Epithelial cell of prostate (primary cell): ENCODE data around the gene GCNT1.
"Not testable (repeated sequence)": the region's sequence is repeated elsewhere in the genome, so short reads cannot be mapped to it uniquely, and the experiment has no call there.

Experiments
- DNase-seq: peaks from one replicate; pipeline ENCODE4 v3.0.0-alpha.2; 2011; ENCODE audit warnings: low read depth, low spot score
- H3K27ac ChIP-seq: fragments of 450-650 bp; 2 replicates; pipeline ENCODE4 v1.5.1; 2017; ENCODE audit warnings: mild to moderate bottlenecking

GCNT1 gene

DNA sequence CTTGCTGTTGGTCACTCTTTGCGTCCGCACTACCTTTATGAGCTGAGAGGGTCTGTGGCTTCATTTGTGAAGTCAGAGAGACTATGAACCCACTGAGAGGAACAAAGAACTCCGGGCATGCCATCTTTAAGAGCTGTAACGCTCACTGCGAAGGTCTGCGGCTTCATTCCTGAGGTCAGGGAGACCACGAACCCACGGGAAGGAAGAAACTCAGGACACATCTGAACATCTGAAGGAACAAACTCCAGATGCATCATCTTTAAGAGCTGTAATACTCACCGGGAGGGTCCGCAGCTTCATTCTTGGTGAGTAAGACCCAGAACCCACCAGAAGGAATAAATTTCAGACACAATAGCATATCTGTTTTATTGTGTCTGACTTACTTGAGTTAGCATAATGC is 19.2 kb downstream of the GCNT1 start:
- no peak for DNase-seq
- no peak overlapping the region for H3K27ac ChIP-seq

- not testable (repeated sequence) for DNase-seq
These were observed 20.4 kb downstream of the GCNT1 start for GRCh38 chr9:76479337-76479736.

DNA sequence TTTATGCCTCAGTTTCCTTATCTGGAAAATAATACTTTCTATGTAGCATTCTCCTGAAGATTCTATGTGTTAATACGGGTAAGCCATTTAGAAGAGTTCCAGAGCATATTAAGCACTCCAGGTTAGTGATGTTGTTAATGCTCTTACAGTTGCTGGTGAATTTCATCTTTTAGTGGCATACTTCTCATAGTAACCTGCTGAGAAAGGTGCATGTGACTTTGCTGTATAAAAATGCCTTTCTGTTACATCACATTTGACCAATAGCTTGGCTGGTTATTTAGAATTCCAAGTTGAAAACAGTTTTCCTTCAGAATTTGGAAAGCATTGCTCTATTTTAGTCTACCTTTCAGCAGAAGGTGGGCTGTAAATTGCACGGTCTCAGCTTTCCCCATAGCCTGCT is 27.2 kb downstream of the GCNT1 start:
- H3K27ac ChIP-seq, result no peak overlapping the region
- DNase-seq, result no peak

More at GRCh38 chr9:76479337-76479736, 20.4 kb downstream of the GCNT1 start:
- H3K27ac ChIP-seq, result not testable (repeated sequence)

DNA sequence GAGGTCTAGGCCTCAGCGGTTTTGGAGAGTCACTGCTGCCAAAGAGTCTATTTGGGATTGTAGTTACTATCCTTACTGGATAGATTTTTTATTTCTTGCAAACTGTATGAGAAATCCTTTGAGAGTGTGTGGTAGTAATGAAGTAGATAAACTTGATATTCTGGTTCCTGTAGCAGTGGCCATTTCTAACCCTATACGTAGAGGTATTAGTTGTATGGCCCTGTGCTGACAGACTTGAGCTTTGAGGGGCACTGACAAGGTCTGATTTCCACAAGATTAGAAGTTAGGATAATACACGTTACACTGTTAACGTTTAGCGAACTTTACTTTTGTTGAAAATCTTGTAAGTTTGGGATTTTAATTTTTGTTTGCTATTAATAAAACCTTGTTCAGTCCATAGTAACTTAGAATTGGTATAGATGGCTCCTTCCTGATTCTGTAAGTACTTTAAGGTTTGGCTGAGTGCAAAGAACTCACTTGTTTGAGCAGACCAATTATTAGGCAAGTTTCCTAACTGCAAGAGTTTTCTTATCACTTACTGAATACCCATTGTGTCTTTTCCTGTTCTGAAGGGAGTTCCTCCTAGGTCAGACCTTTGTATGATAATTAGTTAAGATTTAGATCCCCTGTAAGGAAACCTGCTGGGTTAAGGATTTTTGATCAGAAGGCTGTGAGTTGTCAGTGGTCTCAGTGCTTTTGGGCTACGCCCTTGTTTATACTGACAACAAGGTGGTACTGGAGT is 31.4 kb downstream of the GCNT1 start:
- H3K27ac ChIP-seq, result no peak overlapping the region
- DNase-seq, result no peak

- DNase-seq, H3K27ac ChIP-seq: not testable (repeated sequence)
These were observed 32.1 kb downstream of the GCNT1 start for GRCh38 chr9:76491056-76491455.

- not testable (repeated sequence) for DNase-seq
These were observed 34.5 kb downstream of the GCNT1 start for GRCh38 chr9:76493496-76493895.

DNA sequence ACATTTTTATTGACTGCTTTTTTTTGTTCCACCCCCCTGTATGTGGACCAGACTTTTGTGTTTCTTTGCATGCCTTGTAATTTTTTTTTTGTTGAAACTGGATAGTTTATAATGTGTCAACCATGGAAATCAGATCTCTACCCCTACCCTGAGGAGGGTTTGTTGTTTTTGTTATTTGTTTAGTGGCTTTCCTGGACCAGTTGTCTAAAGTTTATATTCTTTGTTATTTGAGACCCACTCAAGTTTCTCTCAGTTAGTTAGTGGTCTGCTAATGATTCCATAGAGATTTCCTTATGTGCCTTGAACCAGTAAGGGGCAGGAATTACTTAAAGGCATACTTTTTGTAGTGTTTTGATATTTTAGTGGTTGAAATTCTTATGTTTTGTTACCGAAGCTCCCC is 41.1 kb downstream of the GCNT1 start:
- no peak overlapping the region for H3K27ac ChIP-seq
- no peak for DNase-seq

More at GRCh38 chr9:76493496-76493895, 34.5 kb downstream of the GCNT1 start:
- not testable (repeated sequence) for H3K27ac ChIP-seq

DNA sequence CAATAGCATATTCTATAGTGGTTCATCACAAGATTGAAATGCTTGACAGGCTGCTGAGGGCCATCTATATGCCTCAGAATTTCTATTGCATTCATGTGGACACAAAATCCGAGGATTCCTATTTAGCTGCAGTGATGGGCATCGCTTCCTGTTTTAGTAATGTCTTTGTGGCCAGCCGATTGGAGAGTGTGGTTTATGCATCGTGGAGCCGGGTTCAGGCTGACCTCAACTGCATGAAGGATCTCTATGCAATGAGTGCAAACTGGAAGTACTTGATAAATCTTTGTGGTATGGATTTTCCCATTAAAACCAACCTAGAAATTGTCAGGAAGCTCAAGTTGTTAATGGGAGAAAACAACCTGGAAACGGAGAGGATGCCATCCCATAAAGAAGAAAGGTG is 43.8 kb downstream of the GCNT1 start:
- H3K27ac ChIP-seq, result no peak overlapping the region
- DNase-seq, result no peak

DNA sequence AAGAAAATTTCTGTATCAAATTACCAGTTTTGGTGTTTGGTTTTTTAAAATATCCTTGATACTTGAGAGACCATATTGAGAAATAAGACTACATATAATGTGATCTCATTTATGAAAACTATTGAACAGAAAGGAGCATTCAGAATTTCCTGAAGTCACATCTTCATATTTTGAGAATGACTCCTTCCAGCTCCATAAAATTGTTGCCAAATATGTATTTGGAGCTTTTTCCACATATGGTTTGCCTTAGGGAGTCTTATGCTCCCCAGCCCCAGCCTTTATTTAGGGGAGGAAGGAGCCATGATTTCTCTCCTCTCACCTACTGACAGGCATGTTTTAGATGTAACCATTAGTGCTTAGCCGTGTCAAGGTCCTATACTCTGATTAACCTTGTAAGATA is 51.1 kb downstream of the GCNT1 start:
- DNase-seq, result no peak
- H3K27ac ChIP-seq, result no peak overlapping the region

- no peak overlapping the region for H3K27ac ChIP-seq
- no peak for DNase-seq
These were observed 51.5 kb downstream of the GCNT1 start for GRCh38 chr9:76510446-76510845.

GRCh38 chr9:76512826-76513225 is 53.8 kb downstream of the GCNT1 start:
- DNase-seq, result no peak
- H3K27ac ChIP-seq, result no peak overlapping the region

- no peak for DNase-seq
- H3K27ac ChIP-seq, result no peak overlapping the region
These were observed 57.4 kb downstream of the GCNT1 start for GRCh38 chr9:76516350-76516749.

- DNase-seq, result no peak
- H3K27ac ChIP-seq, result no peak overlapping the region
These were observed 57.9 kb downstream of the GCNT1 start for GRCh38 chr9:76516871-76517270.

DNA sequence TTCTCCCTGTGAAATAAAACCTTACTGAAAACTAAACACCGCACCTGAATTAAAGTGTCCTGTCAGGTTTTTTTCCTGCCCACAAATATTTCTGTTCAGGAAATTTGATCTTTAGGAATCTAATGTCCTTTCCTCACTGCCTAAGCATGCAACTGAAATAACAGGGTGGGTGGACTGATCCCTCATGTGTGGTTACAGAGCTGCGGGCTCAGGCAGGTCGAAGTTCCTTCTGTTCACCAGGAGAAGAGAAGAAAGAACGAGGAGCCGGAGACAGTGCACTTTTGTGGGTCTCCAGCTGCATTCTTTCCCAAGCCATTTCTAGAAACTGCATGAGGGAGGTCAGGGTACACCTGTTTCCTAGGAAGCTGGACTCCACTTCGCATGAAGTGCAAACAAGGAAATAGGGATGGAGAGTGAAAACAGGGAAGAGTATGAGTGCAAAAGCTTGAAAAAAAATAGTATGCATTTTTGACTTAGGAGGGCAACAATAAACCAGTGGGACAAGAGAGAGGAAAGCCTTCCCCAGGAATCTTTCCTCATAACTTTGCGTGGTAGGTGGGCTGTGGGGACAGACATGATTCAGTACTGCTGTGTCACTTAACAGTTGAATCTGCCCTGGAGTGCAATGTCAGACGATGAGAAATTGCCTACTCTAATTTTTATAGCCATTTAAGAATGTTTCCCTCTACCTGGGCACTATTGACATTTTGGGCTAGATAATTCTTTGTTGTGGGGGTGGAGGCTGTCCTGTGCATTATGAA is 60.3 kb downstream of the GCNT1 start:
- peak overlapping the region; percentile 22 for H3K27ac ChIP-seq
- DNase-seq, result peak; percentile 18

DNA sequence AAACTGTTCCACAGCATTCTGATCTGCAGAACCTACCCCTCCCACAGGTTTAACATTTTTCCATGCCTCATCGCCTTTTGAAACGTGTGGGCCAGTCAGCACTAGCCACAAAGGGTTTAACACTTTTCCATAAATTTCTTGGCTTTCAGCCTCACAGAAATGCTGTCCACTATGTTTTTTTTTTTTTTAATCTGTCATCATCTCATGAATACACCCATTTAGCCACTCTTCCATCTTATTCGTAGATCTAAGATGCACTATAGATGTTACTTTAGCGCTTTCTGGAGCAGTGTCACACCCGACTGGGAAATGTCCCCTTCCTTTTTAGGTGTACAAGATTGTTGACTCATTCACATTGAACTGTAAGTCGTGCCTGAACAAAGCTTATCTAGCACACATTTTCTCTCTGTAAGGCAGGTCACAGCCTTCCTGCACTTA is 62.3 kb downstream of the GCNT1 start:
- peak; percentile 6 for DNase-seq
- peak overlapping the region; percentile 32 for H3K27ac ChIP-seq

GRCh38 chr9:76521906-76522305 is 62.9 kb downstream of the GCNT1 start:
- H3K27ac ChIP-seq, result peak overlapping the region; percentile 32
- DNase-seq, result no peak

DNA sequence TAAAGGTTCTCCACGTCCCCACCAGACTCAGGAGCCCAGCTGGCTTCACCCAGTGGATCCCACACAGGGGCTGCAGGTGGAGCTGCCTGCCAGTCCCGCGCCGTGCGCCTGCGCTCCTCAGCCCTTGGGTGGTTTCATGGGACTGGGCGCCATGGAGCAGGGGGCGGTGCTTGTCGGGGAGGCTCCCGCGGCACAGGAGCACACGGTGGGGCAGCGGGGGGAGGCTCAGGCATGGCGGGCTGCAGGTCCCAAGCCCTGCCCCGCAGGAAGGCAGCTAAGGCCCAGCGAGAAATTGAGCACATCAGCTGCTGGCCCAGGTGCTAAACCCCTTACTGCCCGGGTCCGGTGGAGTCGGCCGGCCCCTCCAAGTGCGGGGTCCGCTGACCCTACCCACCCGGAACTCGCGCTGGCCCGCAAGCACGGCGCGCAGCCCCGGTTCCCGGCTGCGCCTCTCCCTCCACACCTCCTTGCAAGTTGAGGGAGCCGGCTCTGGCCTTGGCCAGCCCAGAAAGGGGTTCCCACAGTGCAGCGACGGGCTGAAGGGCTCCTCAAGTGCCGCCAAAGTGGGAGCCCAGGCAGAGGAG is 64.7 kb downstream of the GCNT1 start:
- not testable (repeated sequence) for DNase-seq, H3K27ac ChIP-seq

DNA sequence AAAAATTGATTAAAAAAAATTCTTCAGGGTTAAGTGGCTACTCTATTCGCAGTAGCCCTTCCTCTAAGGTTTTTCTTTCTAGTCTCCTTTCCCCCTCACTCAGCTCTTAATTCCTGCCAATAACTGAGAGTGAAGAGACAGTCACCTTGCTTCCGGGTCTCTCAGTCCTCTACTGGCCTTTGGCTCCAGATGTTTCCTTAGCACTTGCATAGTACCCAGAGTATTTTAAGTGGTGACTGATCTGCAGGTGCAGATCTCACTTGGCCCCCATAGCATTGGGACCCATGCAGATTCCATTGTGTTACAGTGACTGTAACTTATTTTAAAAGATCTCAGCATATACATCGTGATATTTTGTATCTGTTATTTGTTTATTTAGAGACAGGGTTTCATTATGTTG is 66.2 kb downstream of the GCNT1 start:
- DNase-seq, result no peak
- no peak overlapping the region for H3K27ac ChIP-seq

DNA sequence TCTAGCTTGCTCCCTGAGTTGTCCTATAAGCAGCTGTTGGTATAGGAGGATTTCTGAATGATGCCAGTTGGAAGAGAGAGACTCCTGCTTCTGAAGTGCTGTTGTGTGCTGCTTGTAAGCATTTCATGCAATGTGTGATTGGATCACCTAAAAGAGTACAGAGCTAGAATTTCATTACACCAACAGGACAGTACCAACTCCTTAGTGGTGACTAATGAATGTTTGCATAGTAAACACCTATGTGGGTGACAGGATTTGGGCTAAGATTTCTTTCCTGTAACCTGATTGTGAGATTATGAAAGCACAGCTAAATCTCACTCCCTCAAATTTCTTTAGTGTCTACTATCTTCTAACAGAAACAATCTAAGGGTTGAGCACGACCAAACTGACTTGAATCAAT is 67.0 kb downstream of the GCNT1 start:
- H3K27ac ChIP-seq, result no peak overlapping the region
- peak; percentile 8 for DNase-seq

DNA sequence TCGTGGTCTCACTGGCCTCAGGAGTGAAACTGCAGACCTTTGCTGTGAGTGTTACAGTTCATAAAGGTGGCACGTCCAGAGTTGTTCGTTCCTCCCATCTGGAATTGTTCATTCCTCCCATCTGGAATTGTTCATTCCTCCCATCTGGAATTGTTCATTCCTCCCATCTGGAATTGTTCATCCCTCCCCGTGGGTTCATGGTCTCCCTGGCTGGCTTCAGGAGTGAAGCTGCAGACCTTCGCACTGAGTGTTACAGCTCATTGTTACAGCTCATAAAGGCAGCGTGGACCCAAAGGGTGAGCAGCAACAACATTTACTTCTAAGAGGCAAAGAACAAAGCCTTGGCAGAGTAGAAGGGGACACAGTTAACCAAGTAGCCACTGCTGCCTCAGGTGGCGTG is 69.1 kb downstream of the GCNT1 start:
- H3K27ac ChIP-seq, result no peak overlapping the region
- no peak for DNase-seq

DNA sequence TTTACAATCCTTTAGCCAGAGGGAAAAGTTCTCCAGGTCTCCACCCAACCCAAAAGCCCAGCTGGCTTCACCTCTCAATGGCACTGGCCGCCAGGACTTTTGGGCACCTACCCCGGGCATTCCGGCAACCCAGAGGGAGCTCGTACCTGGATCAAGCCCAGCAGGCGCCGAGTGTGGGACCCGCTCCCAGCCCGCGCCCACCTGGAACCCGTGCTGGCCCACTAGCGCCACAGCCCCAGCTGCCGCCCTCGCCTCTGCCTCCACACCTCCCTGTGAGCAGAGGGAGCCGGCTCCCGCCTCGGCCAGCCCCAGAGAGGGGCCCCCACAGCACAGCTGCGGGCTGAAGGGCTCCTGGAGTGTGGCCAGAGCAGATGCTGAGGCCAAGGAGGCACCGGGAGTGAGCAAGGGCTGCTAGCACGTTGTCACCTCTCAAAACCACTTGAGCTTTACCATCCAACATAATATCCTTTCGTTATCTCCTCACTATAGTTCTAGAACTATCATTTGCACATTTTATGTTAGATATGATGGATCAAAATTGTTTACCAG is 69.7 kb downstream of the GCNT1 start:
- H3K27ac ChIP-seq, result no peak overlapping the region
- no peak for DNase-seq
